Measurements from ENCODE around the gene RNU1-2.
A peak's percentile ranks its signal among the peaks of the same experiment; 100 is the strongest.
"Not testable (repeated sequence)": the region's sequence is repeated elsewhere in the genome, so short reads cannot be mapped to it uniquely, and the experiment has no call there.

The RNU1-2 gene

GRCh38 chr1:16888860-16889816 lies 6.6 kb upstream of the RNU1-2 start:
- DNase-seq (ENCODE audit: low read depth in 2 of 2) = peak; percentile 52 to 57

- not testable (repeated sequence) for DNase-seq (ENCODE audit: low read depth in 2 of 2)
Observed at GRCh38 chr1:16890539-16891021, 5.2 kb upstream of the RNU1-2 start.

DNA sequence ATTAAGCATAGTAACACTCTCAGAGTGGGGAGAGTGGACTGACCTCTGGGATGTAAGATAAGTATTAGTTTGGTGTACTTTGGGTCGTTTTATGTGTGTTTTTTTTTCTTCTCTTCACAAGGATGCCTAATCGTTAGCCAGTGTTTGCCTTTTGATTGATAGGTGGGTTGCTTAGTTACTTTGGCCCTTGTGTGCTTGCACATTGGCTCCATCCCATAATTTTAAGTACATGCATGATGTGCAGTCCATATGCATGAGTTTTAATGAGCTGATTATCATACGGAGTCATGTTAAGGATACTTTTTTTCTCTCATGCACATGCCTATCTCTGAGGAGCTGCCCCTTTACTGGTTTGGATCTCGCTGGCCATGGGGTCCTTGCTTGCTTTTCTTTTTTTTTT lies 4.7 kb upstream of the RNU1-2 start:
- not testable (repeated sequence) for DNase-seq (ENCODE audit: low read depth in 2 of 2)

GRCh38 chr1:16892978-16893525 lies 2.7 kb upstream of the RNU1-2 start:
- DNase-seq (ENCODE audit: low read depth in 2 of 2) = not testable (repeated sequence)

GRCh38 chr1:16893796-16894195 lies 2.0 kb upstream of the RNU1-2 start:
- DNase-seq (ENCODE audit: low read depth in 2 of 2) = not testable (repeated sequence)

- not testable (repeated sequence) for DNase-seq (ENCODE audit: low read depth in 2 of 2)
Observed at GRCh38 chr1:16894338-16894737, 1.4 kb upstream of the RNU1-2 start.

GRCh38 chr1:16895233-16895597 lies 565 bp upstream of the RNU1-2 start:
- not testable (repeated sequence) for DNase-seq (ENCODE audit: low read depth in 2 of 2)

DNA sequence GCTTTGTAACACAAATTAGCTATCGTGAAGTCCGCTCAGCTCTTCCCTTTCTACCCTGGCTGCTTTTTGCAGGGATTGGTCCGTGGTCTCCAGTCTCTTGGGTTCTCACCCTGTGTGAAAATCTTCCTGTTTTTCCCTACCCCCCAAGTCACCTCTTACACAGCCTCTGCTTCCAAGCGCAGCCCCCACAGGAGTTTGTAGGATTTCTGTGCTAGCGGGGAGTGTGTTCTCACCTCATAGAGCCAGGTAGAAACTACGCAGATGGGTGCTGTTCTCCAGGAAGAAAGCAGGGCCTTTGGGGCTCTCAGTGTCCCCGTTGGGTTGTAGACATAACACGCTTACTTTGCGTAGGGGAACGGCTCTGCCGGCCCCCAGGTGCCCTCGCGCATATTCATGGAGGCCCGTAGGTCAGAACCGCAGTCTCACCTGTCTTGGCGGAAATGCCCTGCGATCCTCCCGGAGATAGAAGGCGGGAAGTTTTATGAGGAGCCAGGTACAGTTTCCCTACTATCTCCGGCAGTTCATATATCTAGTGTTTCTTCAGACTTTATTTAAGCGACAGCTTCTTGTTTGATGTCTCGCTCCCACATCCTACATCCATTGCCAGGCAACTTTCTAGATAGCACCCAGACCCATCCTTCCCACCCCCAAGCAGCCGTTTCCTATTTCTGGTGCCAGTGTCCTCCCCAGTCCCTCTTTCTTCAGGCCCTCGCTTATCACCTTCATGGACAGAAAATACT lies 706 bp downstream of the RNU1-2 start:
- peak; percentile 91 to 92 for DNase-seq (ENCODE audit: low read depth in 2 of 2)

DNA sequence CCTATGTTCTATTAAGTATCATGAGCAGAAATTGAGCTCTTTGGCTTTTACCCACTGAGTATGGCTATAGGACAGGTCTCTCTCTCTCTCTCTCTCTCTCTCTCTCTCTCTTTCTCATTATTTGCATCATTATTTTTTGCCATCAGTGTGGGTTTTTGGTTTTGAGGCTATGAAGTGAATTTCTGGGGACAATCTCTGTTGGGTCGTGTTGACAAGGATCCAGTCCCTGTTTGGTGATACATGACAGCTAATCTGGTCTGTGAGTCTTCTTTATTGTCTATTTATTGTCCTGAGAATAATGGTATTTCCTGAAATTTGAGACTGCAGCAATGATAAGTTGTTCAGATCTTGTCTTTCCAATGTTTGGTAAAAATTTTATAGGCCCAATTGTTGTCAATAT lies 1.9 kb downstream of the RNU1-2 start:
- DNase-seq (ENCODE audit: low read depth in 2 of 2) = not testable (repeated sequence)

- not testable (repeated sequence) for DNase-seq (ENCODE audit: low read depth in 2 of 2)
Observed at GRCh38 chr1:16898298-16898697, 2.5 kb downstream of the RNU1-2 start.

DNA sequence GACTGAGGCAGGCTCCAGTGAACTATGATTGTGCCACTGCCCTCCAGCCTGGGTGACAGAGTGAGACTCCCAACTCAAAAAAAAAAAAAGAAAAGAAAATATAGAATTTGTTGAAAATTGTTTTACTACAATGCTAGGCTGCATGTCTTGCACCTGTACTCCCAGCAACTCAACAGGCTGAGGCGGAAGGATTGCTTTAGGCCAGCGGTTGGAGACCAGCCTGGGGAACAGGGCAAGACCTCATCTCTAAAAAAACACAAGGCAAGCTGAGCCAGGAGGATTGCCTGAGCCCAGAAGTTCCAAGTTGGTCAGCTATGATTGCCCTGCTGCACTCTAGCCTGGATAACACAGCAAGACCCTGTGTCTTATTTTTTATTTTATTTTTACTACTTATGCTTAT lies 3.2 kb downstream of the RNU1-2 start:
- not testable (repeated sequence) for DNase-seq (ENCODE audit: low read depth in 2 of 2)

DNA sequence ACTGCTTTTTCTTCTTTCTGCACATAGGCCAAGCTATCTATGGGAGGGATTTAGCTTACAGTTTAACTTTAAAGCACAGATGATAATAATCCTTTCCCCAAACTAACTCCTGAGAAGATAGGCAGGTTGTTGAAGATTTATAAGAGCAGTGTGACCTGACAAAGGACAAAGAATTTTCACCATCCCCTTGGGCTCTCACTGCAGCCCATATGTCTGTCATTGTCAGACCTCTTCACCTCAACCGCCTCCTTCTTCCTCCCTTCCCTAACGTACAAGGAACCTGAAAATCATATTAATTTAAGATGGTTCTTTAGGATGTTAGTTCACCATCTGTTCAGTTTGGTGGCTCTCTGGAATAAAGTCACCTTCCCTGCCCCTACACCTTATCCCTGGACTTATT lies 5.0 kb downstream of the RNU1-2 start:
- no peak for DNase-seq (ENCODE audit: low read depth in 2 of 2)

DNA sequence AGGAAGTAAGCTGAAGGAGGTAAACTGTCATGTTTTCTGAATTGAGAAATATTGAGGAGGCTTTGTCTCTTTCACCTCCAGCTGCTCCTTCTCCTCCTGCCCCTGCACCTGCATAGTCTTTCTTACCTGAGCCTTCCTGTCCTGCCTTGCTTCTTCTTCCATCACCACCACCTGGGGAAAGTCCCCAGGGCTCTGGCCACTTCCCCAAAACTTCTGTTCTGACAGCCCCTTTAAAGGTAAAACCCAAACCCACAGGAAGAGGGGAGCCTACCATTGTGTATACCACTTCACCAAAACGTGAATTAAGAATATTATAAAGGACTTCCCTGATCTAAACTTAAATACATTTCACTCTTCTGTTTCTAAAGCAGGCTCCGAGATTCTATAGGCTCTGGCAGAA lies 5.6 kb downstream of the RNU1-2 start:
- DNase-seq (ENCODE audit: low read depth in 2 of 2) = not testable (repeated sequence)

DNA sequence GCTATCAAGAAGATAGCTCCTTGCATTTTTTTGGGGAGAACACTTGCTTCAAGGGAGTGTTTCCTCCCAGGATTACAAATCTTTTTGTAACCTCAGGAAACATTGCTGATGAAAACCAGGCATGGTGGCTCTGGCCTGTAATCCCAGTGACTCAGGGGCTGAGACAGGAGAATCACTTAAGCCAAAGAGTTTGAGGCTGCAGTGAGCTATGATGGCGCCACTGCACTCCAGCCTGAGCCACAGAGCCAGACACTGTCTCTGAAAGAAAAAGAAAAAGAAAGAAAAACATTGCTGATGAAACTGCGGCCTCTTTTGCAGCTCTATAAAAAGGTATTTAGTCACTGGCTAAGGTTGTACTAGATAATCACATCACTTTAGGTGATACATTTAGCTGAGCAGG lies 7.3 kb downstream of the RNU1-2 start:
- peak in 1 of 2 experiments; percentile 42 for DNase-seq (ENCODE audit: low read depth in 2 of 2)

- DNase-seq (ENCODE audit: low read depth in 2 of 2) = no peak
Observed at GRCh38 chr1:16903458-16903796, 7.6 kb downstream of the RNU1-2 start.

- peak; percentile 98 for DNase-seq (ENCODE audit: low read depth in 2 of 2)
Observed at GRCh38 chr1:16904560-16905109, 8.9 kb downstream of the RNU1-2 start.

DNA sequence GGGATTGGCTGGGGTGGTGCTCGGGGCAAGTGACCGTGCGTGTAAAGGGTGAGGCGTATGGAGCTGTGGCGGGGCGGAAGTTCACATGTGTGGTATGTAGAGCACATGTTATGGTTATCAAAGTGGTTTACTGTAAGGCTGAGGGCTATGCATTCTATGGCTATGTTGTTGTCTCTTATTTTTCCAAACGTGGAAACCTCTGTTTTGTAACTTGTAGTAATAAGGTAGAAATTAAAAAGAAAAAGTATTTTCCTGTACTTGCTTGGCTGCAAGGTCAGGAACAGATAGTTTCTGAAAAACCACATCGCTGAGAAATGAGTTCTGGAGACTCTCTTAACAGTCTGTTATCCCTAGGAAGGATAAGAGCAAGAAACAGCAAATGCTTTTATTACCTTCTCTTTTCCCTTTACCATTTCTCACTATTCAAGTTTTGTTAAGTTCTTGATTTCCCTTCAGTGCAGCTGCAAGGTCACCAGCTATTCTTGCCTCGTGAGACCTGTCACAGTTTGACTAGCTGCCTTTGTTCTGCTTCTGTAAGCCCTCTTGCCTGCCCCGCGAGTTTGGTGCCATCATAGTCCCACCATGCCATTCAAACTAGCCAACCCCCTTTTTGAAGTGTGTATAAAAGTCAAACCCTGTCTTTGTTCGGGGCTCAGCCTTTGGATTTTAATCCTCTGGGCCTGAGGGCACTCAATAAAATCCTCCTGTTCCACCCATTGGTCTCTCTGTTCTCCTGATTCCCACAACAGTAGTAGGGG lies 9.5 kb downstream of the RNU1-2 start:
- DNase-seq (ENCODE audit: low read depth in 2 of 2) = peak; percentile 91

- no peak for DNase-seq (ENCODE audit: low read depth in 2 of 2)
Observed at GRCh38 chr1:16905868-16906702, 10.3 kb downstream of the RNU1-2 start.

GRCh38 chr1:16906873-16907272 lies 11.1 kb downstream of the RNU1-2 start:
- DNase-seq (ENCODE audit: low read depth in 2 of 2) = no peak

All from fibroblast of skin of left biceps (primary cell).